ENCODE results near the gene CASS4.

CASS4 gene

GRCh38 chr20:56411759-56412472 is at the start of gene CASS4:
Gene CASS4, plus strand, starts transcription at chr20:56412260. Its CDS starts 199 bp downstream, at chr20:56412459.
- Histone ChIP-seq H3K36me3 (ENCODE audit: control insufficient read depth, insufficient read depth, low read length) (no peaks in the 10 kb centered on the region), H3K9ac (ENCODE audit: low read length) (no peak within 1 kb of the TSS), H3K4me3 (ENCODE audit: low read length) (no peak within 1 kb of the TSS), H3K27me3 (ENCODE audit: control insufficient read depth, insufficient read depth, low read length) (no peaks in the 10 kb centered on the region), H3K9me3 (ENCODE audit: control insufficient read depth, low read length) (no peaks in the 10 kb centered on the region), H3K4me1 (ENCODE audit: control insufficient read depth, insufficient read depth, low read length) (no peaks in the 10 kb centered on the region)

GRCh38 chr20:56362833-56363413 is 49.1 kb upstream of the CASS4 start:
- no peak overlapping the region for H3K9ac ChIP-seq (ENCODE audit: low read length)
- H3K36me3 ChIP-seq (ENCODE audit: control insufficient read depth, insufficient read depth, low read length) = peaks cover 4% of the 10 kb centered on the region
- H3K4me1 ChIP-seq (ENCODE audit: control insufficient read depth, insufficient read depth, low read length) = no peaks in the 10 kb centered on the region
- no peaks in the 10 kb centered on the region for H3K9me3 ChIP-seq (ENCODE audit: control insufficient read depth, low read length)
- H3K27me3 ChIP-seq (ENCODE audit: control insufficient read depth, insufficient read depth, low read length) = no peaks in the 10 kb centered on the region
- H3K4me3 ChIP-seq (ENCODE audit: low read length) = no peak overlapping the region

GRCh38 chr20:56363491-56363890 is 48.6 kb upstream of the CASS4 start:
- Histone ChIP-seq H3K9ac (ENCODE audit: low read length) (no peak overlapping the region), H3K36me3 (ENCODE audit: control insufficient read depth, insufficient read depth, low read length) (peaks cover 4% of the 10 kb centered on the region), H3K4me3 (ENCODE audit: low read length) (no peak overlapping the region), H3K9me3 (ENCODE audit: control insufficient read depth, low read length) (no peaks in the 10 kb centered on the region), H3K4me1 (ENCODE audit: control insufficient read depth, insufficient read depth, low read length) (no peaks in the 10 kb centered on the region), H3K27me3 (ENCODE audit: control insufficient read depth, insufficient read depth, low read length) (no peaks in the 10 kb centered on the region)

GRCh38 chr20:56368351-56369134 is 43.5 kb upstream of the CASS4 start:
- no peak overlapping the region for H3K4me3 ChIP-seq (ENCODE audit: low read length)
- H3K36me3 ChIP-seq (ENCODE audit: control insufficient read depth, insufficient read depth, low read length) = peaks cover 4% of the 10 kb centered on the region
- no peak overlapping the region for H3K9ac ChIP-seq (ENCODE audit: low read length)
- H3K9me3 ChIP-seq (ENCODE audit: control insufficient read depth, low read length) = no peaks in the 10 kb centered on the region
- H3K27me3 ChIP-seq (ENCODE audit: control insufficient read depth, insufficient read depth, low read length) = no peaks in the 10 kb centered on the region
- no peaks in the 10 kb centered on the region for H3K4me1 ChIP-seq (ENCODE audit: control insufficient read depth, insufficient read depth, low read length)

GRCh38 chr20:56369179-56369578 is 42.9 kb upstream of the CASS4 start:
- no peak overlapping the region for H3K9ac ChIP-seq (ENCODE audit: low read length)
- H3K4me3 ChIP-seq (ENCODE audit: low read length) = no peak overlapping the region
- peaks cover 4% of the 10 kb centered on the region for H3K36me3 ChIP-seq (ENCODE audit: control insufficient read depth, insufficient read depth, low read length)
- H3K4me1 ChIP-seq (ENCODE audit: control insufficient read depth, insufficient read depth, low read length) = no peaks in the 10 kb centered on the region
- no peaks in the 10 kb centered on the region for H3K9me3 ChIP-seq (ENCODE audit: control insufficient read depth, low read length)
- no peaks in the 10 kb centered on the region for H3K27me3 ChIP-seq (ENCODE audit: control insufficient read depth, insufficient read depth, low read length)

- H3K4me1 ChIP-seq (ENCODE audit: control insufficient read depth, insufficient read depth, low read length) = no peaks in the 10 kb centered on the region
- H3K4me3 ChIP-seq (ENCODE audit: low read length) = no peak overlapping the region
- no peaks in the 10 kb centered on the region for H3K36me3 ChIP-seq (ENCODE audit: control insufficient read depth, insufficient read depth, low read length)
- no peak overlapping the region for H3K9ac ChIP-seq (ENCODE audit: low read length)
- no peaks in the 10 kb centered on the region for H3K27me3 ChIP-seq (ENCODE audit: control insufficient read depth, insufficient read depth, low read length)
- H3K9me3 ChIP-seq (ENCODE audit: control insufficient read depth, low read length) = no peaks in the 10 kb centered on the region
Measured at GRCh38 chr20:56371977-56372376, 40.1 kb upstream of the CASS4 start.

GRCh38 chr20:56372850-56373249 is 39.2 kb upstream of the CASS4 start:
- Histone ChIP-seq H3K27me3 (ENCODE audit: control insufficient read depth, insufficient read depth, low read length) (no peaks in the 10 kb centered on the region), H3K4me3 (ENCODE audit: low read length) (no peak overlapping the region), H3K4me1 (ENCODE audit: control insufficient read depth, insufficient read depth, low read length) (no peaks in the 10 kb centered on the region), H3K9me3 (ENCODE audit: control insufficient read depth, low read length) (no peaks in the 10 kb centered on the region), H3K36me3 (ENCODE audit: control insufficient read depth, insufficient read depth, low read length) (no peaks in the 10 kb centered on the region), H3K9ac (ENCODE audit: low read length) (no peak overlapping the region)

GRCh38 chr20:56373942-56374341 is 38.1 kb upstream of the CASS4 start:
- Histone ChIP-seq H3K4me3 (ENCODE audit: low read length) (no peak overlapping the region), H3K9ac (ENCODE audit: low read length) (no peak overlapping the region), H3K36me3 (ENCODE audit: control insufficient read depth, insufficient read depth, low read length) (no peaks in the 10 kb centered on the region), H3K27me3 (ENCODE audit: control insufficient read depth, insufficient read depth, low read length) (no peaks in the 10 kb centered on the region), H3K9me3 (ENCODE audit: control insufficient read depth, low read length) (no peaks in the 10 kb centered on the region), H3K4me1 (ENCODE audit: control insufficient read depth, insufficient read depth, low read length) (no peaks in the 10 kb centered on the region)

GRCh38 chr20:56376331-56376730 is 35.7 kb upstream of the CASS4 start:
- no peaks in the 10 kb centered on the region for H3K9me3 ChIP-seq (ENCODE audit: control insufficient read depth, low read length)
- no peak overlapping the region for H3K9ac ChIP-seq (ENCODE audit: low read length)
- H3K4me3 ChIP-seq (ENCODE audit: low read length) = no peak overlapping the region
- no peaks in the 10 kb centered on the region for H3K4me1 ChIP-seq (ENCODE audit: control insufficient read depth, insufficient read depth, low read length)
- H3K36me3 ChIP-seq (ENCODE audit: control insufficient read depth, insufficient read depth, low read length) = no peaks in the 10 kb centered on the region
- H3K27me3 ChIP-seq (ENCODE audit: control insufficient read depth, insufficient read depth, low read length) = no peaks in the 10 kb centered on the region

- H3K9ac ChIP-seq (ENCODE audit: low read length) = no peak overlapping the region
- H3K36me3 ChIP-seq (ENCODE audit: control insufficient read depth, insufficient read depth, low read length) = no peaks in the 10 kb centered on the region
- no peaks in the 10 kb centered on the region for H3K9me3 ChIP-seq (ENCODE audit: control insufficient read depth, low read length)
- H3K4me1 ChIP-seq (ENCODE audit: control insufficient read depth, insufficient read depth, low read length) = no peaks in the 10 kb centered on the region
- no peak overlapping the region for H3K4me3 ChIP-seq (ENCODE audit: low read length)
- no peaks in the 10 kb centered on the region for H3K27me3 ChIP-seq (ENCODE audit: control insufficient read depth, insufficient read depth, low read length)
Measured at GRCh38 chr20:56378386-56378785, 33.7 kb upstream of the CASS4 start.

GRCh38 chr20:56380375-56380774 is 31.7 kb upstream of the CASS4 start:
- Histone ChIP-seq H3K27me3 (ENCODE audit: control insufficient read depth, insufficient read depth, low read length) (no peaks in the 10 kb centered on the region), H3K36me3 (ENCODE audit: control insufficient read depth, insufficient read depth, low read length) (no peaks in the 10 kb centered on the region), H3K9me3 (ENCODE audit: control insufficient read depth, low read length) (no peaks in the 10 kb centered on the region), H3K9ac (ENCODE audit: low read length) (no peak overlapping the region), H3K4me1 (ENCODE audit: control insufficient read depth, insufficient read depth, low read length) (no peaks in the 10 kb centered on the region), H3K4me3 (ENCODE audit: low read length) (no peak overlapping the region)

- Histone ChIP-seq H3K36me3 (ENCODE audit: control insufficient read depth, insufficient read depth, low read length) (no peaks in the 10 kb centered on the region), H3K27me3 (ENCODE audit: control insufficient read depth, insufficient read depth, low read length) (no peaks in the 10 kb centered on the region), H3K4me1 (ENCODE audit: control insufficient read depth, insufficient read depth, low read length) (no peaks in the 10 kb centered on the region), H3K9ac (ENCODE audit: low read length) (no peak overlapping the region), H3K4me3 (ENCODE audit: low read length) (no peak overlapping the region), H3K9me3 (ENCODE audit: control insufficient read depth, low read length) (no peaks in the 10 kb centered on the region)
Measured at GRCh38 chr20:56381501-56381900, 30.6 kb upstream of the CASS4 start.
